Stomach smooth muscle (tissue), 2 donors: Measurements from ENCODE around the gene PCSK9.

Source experiments
- H3K27ac ChIP-seq: one replicate; pipeline ENCODE4 v1.7.0; 2013; ENCODE audit warnings: mild to moderate bottlenecking, low read length, inconsistent platforms
- H3K27me3 ChIP-seq, 2 donors: one replicate each; pipeline ENCODE4 v1.7.0; 2013; ENCODE audit warnings: low read length in 2 of 2; ENCODE audit not compliant: insufficient read depth in 2 of 2, control insufficient read depth in 1 of 2
- H3K36me3 ChIP-seq, 2 donors: one replicate each; pipeline ENCODE4 v1.7.0; 2013; ENCODE audit warnings: low read length in 2 of 2; ENCODE audit not compliant: control insufficient read depth in 2 of 2, insufficient read depth in 2 of 2
- H3K4me1 ChIP-seq: one replicate; pipeline ENCODE4 v1.7.0; 2013; ENCODE audit warnings: low read length; ENCODE audit not compliant: control insufficient read depth, insufficient read depth
- H3K4me3 ChIP-seq, 2 donors: one replicate each; pipeline ENCODE4 v1.7.0; 2013; ENCODE audit warnings: low read length in 2 of 2
- H3K9ac ChIP-seq, 2 donors: one replicate each; pipeline ENCODE4 v1.7.0; 2013; ENCODE audit warnings: low read length in 2 of 2, mild to moderate bottlenecking in 1 of 2
- H3K9me3 ChIP-seq, 2 donors: one replicate each; pipeline ENCODE4 v1.7.0; 2013; ENCODE audit warnings: low read length in 2 of 2; ENCODE audit not compliant: control insufficient read depth in 2 of 2
- donor health status: healthy.
- donor health status: Pancreatic carcinoma.

The PCSK9 gene

DNA sequence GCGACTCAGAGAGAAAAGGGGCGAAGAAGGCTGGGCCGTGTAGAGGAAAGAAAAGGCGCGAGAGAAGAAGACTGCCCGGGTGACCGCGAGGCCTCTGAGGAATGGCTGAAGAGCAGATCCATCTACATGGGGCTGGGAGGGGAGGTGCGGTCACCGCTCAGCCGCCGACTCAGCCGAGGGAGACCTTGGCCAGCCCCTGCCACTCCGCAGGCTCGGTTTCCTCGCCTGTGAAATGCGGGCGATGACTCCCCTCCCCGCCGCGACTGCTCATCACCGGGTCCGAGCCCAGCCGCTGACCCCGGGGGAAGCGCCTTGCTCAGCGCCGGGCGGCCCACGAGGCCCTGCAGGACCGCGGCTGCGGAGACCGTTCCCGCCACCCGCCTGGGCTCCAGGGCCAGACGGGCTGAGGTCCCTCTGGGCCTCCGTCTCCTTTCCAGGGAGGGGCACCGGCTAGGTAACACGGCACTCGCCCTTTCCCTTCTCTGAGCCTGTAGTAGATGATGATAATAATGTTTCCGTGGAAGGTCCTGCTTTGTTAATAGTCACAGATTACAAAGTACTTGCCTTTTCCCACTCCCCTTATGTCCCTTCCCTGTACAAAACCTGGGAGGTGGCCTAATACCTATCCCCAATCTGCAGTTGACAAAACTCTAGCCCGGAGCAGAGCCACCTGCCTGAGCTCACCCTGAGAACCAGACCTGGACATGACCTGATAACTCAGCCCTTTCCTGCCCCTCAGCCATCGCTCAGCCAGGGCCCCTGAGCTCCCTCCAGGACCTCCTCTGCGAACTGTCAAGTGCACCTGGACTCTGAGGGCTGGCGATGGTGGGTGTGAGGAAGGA is 42.3 kb upstream of the PCSK9 start:
- Histone ChIP-seq H3K4me3 (no peak overlapping the region), H3K27me3 (peaks cover 27 to 40% of the 10 kb centered on the region in 2 donors), H3K27ac (no peak overlapping the region), H3K9me3 (no peaks in the 10 kb centered on the region), H3K9ac (no peak overlapping the region), H3K36me3 (no peaks in the 10 kb centered on the region), H3K4me1 (peaks cover 4% of the 10 kb centered on the region)

GRCh38 chr1:54997711-54997986 is 41.7 kb upstream of the PCSK9 start:
- Histone ChIP-seq H3K36me3 (no peaks in the 10 kb centered on the region), H3K4me1 (peaks cover 4% of the 10 kb centered on the region), H3K27ac (no peak overlapping the region), H3K4me3 (no peak overlapping the region), H3K9ac (no peak overlapping the region), H3K27me3 (peaks cover 27 to 40% of the 10 kb centered on the region in 2 donors), H3K9me3 (no peaks in the 10 kb centered on the region)

- Histone ChIP-seq H3K9ac (no peak overlapping the region), H3K27ac (no peak overlapping the region), H3K4me3 (no peak overlapping the region), H3K9me3 (no peaks in the 10 kb centered on the region), H3K36me3 (no peaks in the 10 kb centered on the region), H3K27me3 (peaks cover 27 to 40% of the 10 kb centered on the region in 2 donors), H3K4me1 (peaks cover 4% of the 10 kb centered on the region)
These were observed 41.2 kb upstream of the PCSK9 start for GRCh38 chr1:54998100-54998499.

GRCh38 chr1:54998677-54999076 is 40.7 kb upstream of the PCSK9 start, which contains the start of gene BSND:
Gene BSND (plus strand): TSS chr1:54998933. CDS start chr1:54999187, 254 bp downstream.
- Histone ChIP-seq H3K4me1 (peaks cover 4% of the 10 kb centered on the region), H3K36me3 (no peaks in the 10 kb centered on the region), H3K4me3 (no peak within 1 kb of the TSS), H3K27me3 (peaks cover 27 to 40% of the 10 kb centered on the region in 2 donors), H3K9me3 (no peaks in the 10 kb centered on the region), H3K27ac (no peak within 1 kb of the TSS), H3K9ac (no peak within 1 kb of the TSS)

- H3K9ac ChIP-seq: no peak overlapping the region
- no peaks in the 10 kb centered on the region for H3K36me3 ChIP-seq
- no peaks in the 10 kb centered on the region for H3K9me3 ChIP-seq
- peaks cover 4% of the 10 kb centered on the region for H3K4me1 ChIP-seq
- H3K27me3 ChIP-seq: peaks cover 27 to 35% of the 10 kb centered on the region in 2 donors
- no peak overlapping the region for H3K27ac ChIP-seq
- no peak overlapping the region for H3K4me3 ChIP-seq
These were observed 39.0 kb upstream of the PCSK9 start for GRCh38 chr1:55000110-55001085.

GRCh38 chr1:55001311-55001710 is 38.0 kb upstream of the PCSK9 start:
- Histone ChIP-seq H3K27me3 (peaks cover 19 to 25% of the 10 kb centered on the region in 2 donors), H3K27ac (no peak overlapping the region), H3K9me3 (no peaks in the 10 kb centered on the region), H3K36me3 (no peaks in the 10 kb centered on the region), H3K9ac (no peak overlapping the region), H3K4me1 (peaks cover 4% of the 10 kb centered on the region), H3K4me3 (no peak overlapping the region)

DNA sequence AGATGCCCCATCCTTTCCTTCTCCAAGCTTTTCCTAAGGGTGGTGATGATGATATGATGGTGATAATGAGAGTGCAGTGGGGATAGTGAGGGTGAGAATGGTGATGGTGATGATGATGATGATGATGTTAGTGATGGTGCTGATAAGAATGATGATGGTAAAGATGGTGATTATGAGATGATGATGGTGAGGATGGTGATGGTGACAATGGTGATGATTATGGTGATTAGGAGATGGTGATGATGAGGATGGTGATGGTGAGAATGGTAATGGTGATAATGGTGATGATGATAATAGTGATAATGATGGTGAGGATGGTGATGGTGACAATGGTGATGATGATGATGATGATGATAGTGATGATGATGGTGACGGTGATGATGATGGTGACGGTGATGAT is 36.7 kb upstream of the PCSK9 start:
- Histone ChIP-seq H3K9me3 (no peaks in the 10 kb centered on the region), H3K36me3 (no peaks in the 10 kb centered on the region), H3K9ac (no peak overlapping the region), H3K4me3 (no peak overlapping the region), H3K27ac (no peak overlapping the region), H3K4me1 (no peaks in the 10 kb centered on the region), H3K27me3 (peaks cover 8 to 14% of the 10 kb centered on the region in 2 donors)

- no peaks in the 10 kb centered on the region for H3K36me3 ChIP-seq
- H3K27ac ChIP-seq: no peak overlapping the region
- H3K4me3 ChIP-seq: no peak overlapping the region
- H3K27me3 ChIP-seq: peaks cover 0 to 4% of the 10 kb centered on the region in 2 donors
- no peaks in the 10 kb centered on the region for H3K4me1 ChIP-seq
- no peak overlapping the region for H3K9ac ChIP-seq
- peaks cover 0 to 7% of the 10 kb centered on the region in 2 donors for H3K9me3 ChIP-seq
These were observed 33.8 kb upstream of the PCSK9 start for GRCh38 chr1:55005351-55006140.

GRCh38 chr1:55006931-55007330 is 32.4 kb upstream of the PCSK9 start:
- Histone ChIP-seq H3K36me3 (no peaks in the 10 kb centered on the region), H3K4me3 (no peak overlapping the region), H3K9me3 (peaks cover 0 to 7% of the 10 kb centered on the region in 2 donors), H3K4me1 (no peaks in the 10 kb centered on the region), H3K27ac (no peak overlapping the region), H3K27me3 (peaks cover 0 to 4% of the 10 kb centered on the region in 2 donors), H3K9ac (no peak overlapping the region)

- Histone ChIP-seq H3K36me3 (no peaks in the 10 kb centered on the region), H3K27ac (no peak overlapping the region), H3K4me3 (no peak overlapping the region), H3K9me3 (peaks cover 0 to 7% of the 10 kb centered on the region in 2 donors), H3K4me1 (no peaks in the 10 kb centered on the region), H3K27me3 (peaks cover 2 to 4% of the 10 kb centered on the region in 2 donors), H3K9ac (no peak overlapping the region)
These were observed 31.7 kb upstream of the PCSK9 start for GRCh38 chr1:55007625-55008024.
